Measurements from ENCODE around the gene HIVEP1.
"Not testable (repeated sequence)": the region's sequence is repeated elsewhere in the genome, so short reads cannot be mapped to it uniquely, and the experiment has no call there.

Gene HIVEP1

GRCh38 chr6:12150812-12151432 lies 138.8 kb downstream of the HIVEP1 start:
- DNase-seq (ENCODE audit: low read depth, low spot score): no peak
- Histone ChIP-seq H3K9ac (ENCODE audit: insufficient read length) (no peak overlapping the region), H3K36me3 (ENCODE audit: insufficient read depth, low read length) (no peaks in the 10 kb centered on the region), H3K27ac (no peak overlapping the region), H3K9me3 (ENCODE audit: low read depth, low read length) (no peaks in the 10 kb centered on the region), H3K4me3 (no peak overlapping the region)
- TF ChIP-seq POLR2AphosphoS5 (IDR thresholded peaks at IDR 0.05; ENCODE audit: borderline replicate concordance, low read depth, low read length): no peak
- TF ChIP-seq EZH2 (IDR thresholded peaks at IDR 0.05): no peak
- TF ChIP-seq FOXP2 (optimal IDR thresholded peaks at IDR 0.05; ENCODE audit: control extremely low read depth, extremely low read length, insufficient read depth): no peak

- no peak overlapping the region for H3K9ac ChIP-seq (ENCODE audit: insufficient read length)
- no peak overlapping the region for H3K4me3 ChIP-seq
- no peak for TF ChIP-seq FOXP2 (optimal IDR thresholded peaks at IDR 0.05; ENCODE audit: control extremely low read depth, extremely low read length, insufficient read depth)
- no peak for TF ChIP-seq POLR2AphosphoS5 (IDR thresholded peaks at IDR 0.05; ENCODE audit: borderline replicate concordance, low read depth, low read length)
- TF ChIP-seq EZH2 (IDR thresholded peaks at IDR 0.05): no peak
- H3K9me3 ChIP-seq (ENCODE audit: low read depth, low read length): no peaks in the 10 kb centered on the region
- DNase-seq (ENCODE audit: low read depth, low spot score): no peak
- no peaks in the 10 kb centered on the region for H3K36me3 ChIP-seq (ENCODE audit: insufficient read depth, low read length)
- no peak overlapping the region for H3K27ac ChIP-seq
Observed at GRCh38 chr6:12151433-12151820, 139.3 kb downstream of the HIVEP1 start.

DNA sequence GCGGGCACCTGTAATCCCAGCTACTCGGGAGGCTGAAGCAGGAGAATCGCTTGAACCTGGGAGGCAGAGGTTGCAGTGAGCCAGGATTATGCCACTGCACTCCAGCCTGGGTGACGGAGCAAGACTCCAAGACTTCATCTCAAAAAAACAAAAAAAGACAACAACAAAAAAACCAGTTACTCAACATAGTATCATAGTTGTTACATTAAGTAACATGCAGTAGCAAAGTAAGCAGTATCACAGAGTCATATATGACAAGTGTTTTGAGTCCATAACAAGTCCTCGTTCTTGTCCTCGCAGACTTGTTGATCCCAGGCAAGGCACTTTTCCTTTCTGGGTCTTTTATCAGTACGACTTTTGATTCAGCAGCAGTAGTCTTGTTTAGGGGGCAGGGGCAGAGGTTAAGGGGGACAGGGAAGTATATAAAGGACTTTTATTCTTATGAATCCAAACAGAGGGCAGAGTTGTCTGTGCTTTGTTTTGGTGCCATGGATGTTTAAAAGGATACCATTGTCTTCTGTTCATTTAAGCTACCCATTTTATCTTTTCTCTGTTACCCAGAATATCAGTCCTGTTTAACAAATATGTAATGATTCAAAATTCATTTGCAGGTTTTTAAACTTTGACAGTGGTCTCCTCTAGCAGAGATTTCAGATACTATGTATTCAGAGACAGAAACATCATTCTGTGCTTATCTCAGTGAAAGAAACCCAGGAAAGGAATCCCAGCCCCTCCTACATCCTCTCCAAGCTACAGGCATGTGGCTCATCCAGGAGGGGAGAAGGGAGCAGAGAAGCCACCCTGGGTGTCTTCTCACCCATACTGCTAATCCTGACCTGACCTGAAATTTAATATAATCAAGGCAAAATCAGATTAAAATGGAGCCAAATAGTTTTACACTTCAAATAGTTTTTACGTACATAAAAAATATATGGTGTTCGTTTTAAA lies 140.2 kb downstream of the HIVEP1 start:
- Histone ChIP-seq H3K4me3 (no peak overlapping the region), H3K36me3 (ENCODE audit: insufficient read depth, low read length) (no peaks in the 10 kb centered on the region), H3K9me3 (ENCODE audit: low read depth, low read length) (no peaks in the 10 kb centered on the region), H3K27ac (no peak overlapping the region), H3K9ac (ENCODE audit: insufficient read length) (no peak overlapping the region)
- no peak for DNase-seq (ENCODE audit: low read depth, low spot score)
- TF ChIP-seq EZH2 (IDR thresholded peaks at IDR 0.05) (no peak), POLR2AphosphoS5 (IDR thresholded peaks at IDR 0.05; ENCODE audit: borderline replicate concordance, low read depth, low read length) (no peak), FOXP2 (optimal IDR thresholded peaks at IDR 0.05; ENCODE audit: control extremely low read depth, extremely low read length, insufficient read depth) (no peak)

DNA sequence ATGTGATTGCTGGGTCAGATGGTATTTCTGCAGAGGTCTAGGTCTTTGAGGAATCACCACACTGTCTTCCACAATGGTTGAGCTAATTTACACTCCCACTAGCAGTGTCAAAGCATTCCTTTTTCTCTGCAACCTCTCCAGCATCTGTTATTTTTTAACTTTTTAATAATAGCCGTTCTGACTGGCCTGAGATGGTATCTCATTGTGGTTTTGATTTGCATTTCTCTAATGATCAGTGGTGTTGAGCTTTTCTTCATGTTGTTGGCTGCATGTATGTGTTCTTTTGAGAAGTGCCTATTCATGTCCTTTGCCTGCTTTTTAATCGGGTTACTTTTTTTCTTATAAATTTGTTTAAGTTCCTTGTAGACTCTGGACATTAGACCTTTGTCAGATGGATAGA lies 143.7 kb downstream of the HIVEP1 start:
- H3K27ac ChIP-seq; H3K9ac ChIP-seq (ENCODE audit: insufficient read length); H3K9me3 ChIP-seq (ENCODE audit: low read depth, low read length); DNase-seq (ENCODE audit: low read depth, low spot score); H3K36me3 ChIP-seq (ENCODE audit: insufficient read depth, low read length); H3K4me3 ChIP-seq: not testable (repeated sequence)

DNA sequence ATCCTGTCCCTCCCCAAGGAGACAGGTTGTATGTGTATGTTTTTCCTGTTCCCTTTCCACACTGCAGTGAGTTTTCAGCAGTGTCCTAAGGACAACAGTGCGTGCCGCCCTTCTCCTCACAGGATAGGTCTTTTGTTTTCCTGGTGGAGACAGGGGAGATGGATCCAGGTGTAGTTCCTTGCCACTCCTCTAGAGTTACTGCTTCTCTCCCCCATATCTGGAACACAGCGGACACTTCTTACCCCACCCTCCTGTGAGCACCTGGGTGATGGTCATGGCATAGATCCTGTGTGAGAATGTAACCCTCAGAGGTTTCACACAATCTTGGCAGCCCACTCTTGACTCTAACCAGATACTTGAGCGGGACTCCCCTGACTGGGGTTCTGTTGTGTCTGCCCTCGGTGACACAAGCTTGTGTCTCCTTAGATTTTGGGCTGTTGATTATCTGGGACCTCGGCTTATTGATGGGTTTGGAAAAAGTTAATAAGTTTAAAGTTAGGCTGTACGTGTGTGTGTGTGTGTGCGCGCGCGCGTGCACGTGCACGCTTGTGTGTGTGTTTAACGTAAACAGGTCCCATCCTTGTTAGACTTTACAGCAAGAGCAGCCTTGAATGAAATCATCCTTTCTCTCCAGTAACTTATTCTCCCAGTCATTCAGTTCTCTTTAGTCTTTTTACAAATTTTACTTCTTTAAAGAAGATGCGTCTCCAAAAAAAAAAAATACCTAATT lies 146.7 kb downstream of the HIVEP1 start:
- no peak overlapping the region for H3K4me3 ChIP-seq
- TF ChIP-seq FOXP2 (optimal IDR thresholded peaks at IDR 0.05; ENCODE audit: control extremely low read depth, extremely low read length, insufficient read depth): no peak
- TF ChIP-seq EZH2 (IDR thresholded peaks at IDR 0.05): no peak
- no peak for TF ChIP-seq POLR2AphosphoS5 (IDR thresholded peaks at IDR 0.05; ENCODE audit: borderline replicate concordance, low read depth, low read length)
- DNase-seq (ENCODE audit: low read depth, low spot score): no peak
- H3K9me3 ChIP-seq (ENCODE audit: low read depth, low read length): no peaks in the 10 kb centered on the region
- H3K27ac ChIP-seq: no peak overlapping the region
- H3K9ac ChIP-seq (ENCODE audit: insufficient read length): no peak overlapping the region
- peaks cover 6% of the 10 kb centered on the region; the same call in 1 of the 2 replicates for H3K36me3 ChIP-seq (ENCODE audit: insufficient read depth, low read length)

- peaks cover 6% of the 10 kb centered on the region; the same call in 1 of the 2 replicates for H3K36me3 ChIP-seq (ENCODE audit: insufficient read depth, low read length)
- H3K4me3 ChIP-seq: no peak overlapping the region
- no peak overlapping the region for H3K9ac ChIP-seq (ENCODE audit: insufficient read length)
- TF ChIP-seq FOXP2 (optimal IDR thresholded peaks at IDR 0.05; ENCODE audit: control extremely low read depth, extremely low read length, insufficient read depth) (no peak), EZH2 (IDR thresholded peaks at IDR 0.05) (no peak), POLR2AphosphoS5 (IDR thresholded peaks at IDR 0.05; ENCODE audit: borderline replicate concordance, low read depth, low read length) (no peak)
- no peak for DNase-seq (ENCODE audit: low read depth, low spot score)
- no peaks in the 10 kb centered on the region for H3K9me3 ChIP-seq (ENCODE audit: low read depth, low read length)
- H3K27ac ChIP-seq: no peak overlapping the region
Observed at GRCh38 chr6:12160326-12160725, 148.2 kb downstream of the HIVEP1 start.

DNA sequence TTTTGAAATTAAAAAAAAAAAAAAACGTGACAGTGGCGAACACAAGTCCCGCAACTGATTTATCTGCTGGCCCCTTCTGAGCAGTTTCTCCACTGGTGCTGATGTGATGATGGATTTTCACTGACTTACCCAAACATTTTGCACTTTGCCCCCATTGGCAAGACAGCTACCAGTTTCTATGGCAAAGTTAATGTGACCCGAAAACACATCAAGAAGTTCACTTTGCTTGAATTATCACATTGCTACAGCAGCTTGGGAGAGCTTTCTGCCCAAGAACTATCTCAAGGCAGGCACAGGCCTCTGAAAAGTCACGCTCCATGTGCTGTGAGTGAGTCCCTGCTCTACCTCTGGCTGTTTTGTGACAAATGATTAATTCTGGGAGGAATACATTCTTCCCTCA lies 150.1 kb downstream of the HIVEP1 start:
- Histone ChIP-seq H3K27ac (no peak overlapping the region), H3K9me3 (ENCODE audit: low read depth, low read length) (no peaks in the 10 kb centered on the region), H3K4me3 (no peak overlapping the region), H3K9ac (ENCODE audit: insufficient read length) (no peak overlapping the region), H3K36me3 (ENCODE audit: insufficient read depth, low read length) (peaks cover 6% of the 10 kb centered on the region; the same call in 1 of the 2 replicates)
- TF ChIP-seq POLR2AphosphoS5 (IDR thresholded peaks at IDR 0.05; ENCODE audit: borderline replicate concordance, low read depth, low read length) (no peak), EZH2 (IDR thresholded peaks at IDR 0.05) (no peak), FOXP2 (optimal IDR thresholded peaks at IDR 0.05; ENCODE audit: control extremely low read depth, extremely low read length, insufficient read depth) (no peak)
- DNase-seq (ENCODE audit: low read depth, low spot score): no peak

GRCh38 chr6:12163149-12163548 lies 151.0 kb downstream of the HIVEP1 start:
- H3K36me3 ChIP-seq (ENCODE audit: insufficient read depth, low read length): peaks cover 6% of the 10 kb centered on the region; the same call in 1 of the 2 replicates
- DNase-seq (ENCODE audit: low read depth, low spot score): no peak
- no peaks in the 10 kb centered on the region for H3K9me3 ChIP-seq (ENCODE audit: low read depth, low read length)
- H3K9ac ChIP-seq (ENCODE audit: insufficient read length): no peak overlapping the region
- TF ChIP-seq EZH2 (IDR thresholded peaks at IDR 0.05) (no peak), POLR2AphosphoS5 (IDR thresholded peaks at IDR 0.05; ENCODE audit: borderline replicate concordance, low read depth, low read length) (no peak), FOXP2 (optimal IDR thresholded peaks at IDR 0.05; ENCODE audit: control extremely low read depth, extremely low read length, insufficient read depth) (no peak)
- no peak overlapping the region for H3K27ac ChIP-seq
- no peak overlapping the region for H3K4me3 ChIP-seq
